Measurements from ENCODE around the gene MAP1A.

Gene MAP1A

GRCh38 chr15:43541785-43542184 lies 24.4 kb downstream of the MAP1A start:
- in situ Hi-C loops (cut with HindIII; ENCODE audit: low sequenced_read_pairs), result no loop called here

GRCh38 chr15:43544266-43544665 lies 26.9 kb downstream of the MAP1A start:
- no peak for DNase-seq (ENCODE audit: low read depth, low spot score)
- no peak overlapping the region for H3K4me3 ChIP-seq (ENCODE audit: low read depth, low read length)
- no peak for TF ChIP-seq CTCF (IDR thresholded peaks at IDR 0.05; ENCODE audit: low read depth, low read length)
- in situ Hi-C loops (cut with HindIII; ENCODE audit: low sequenced_read_pairs), result no loop called here

More at GRCh38 chr15:43541785-43542184, 24.4 kb downstream of the MAP1A start:
- no peak for TF ChIP-seq CTCF (IDR thresholded peaks at IDR 0.05; ENCODE audit: low read depth, low read length)
- no peak overlapping the region for H3K4me3 ChIP-seq (ENCODE audit: low read depth, low read length)
- DNase-seq (ENCODE audit: low read depth, low spot score), result no peak

- no peak for TF ChIP-seq CTCF (IDR thresholded peaks at IDR 0.05; ENCODE audit: low read depth, low read length)
- in situ Hi-C loops (cut with HindIII; ENCODE audit: low sequenced_read_pairs), result no loop called here
- H3K4me3 ChIP-seq (ENCODE audit: low read depth, low read length), result no peak overlapping the region
- no peak for DNase-seq (ENCODE audit: low read depth, low spot score)
Observed at GRCh38 chr15:43545426-43545825, 28.0 kb downstream of the MAP1A start.

GRCh38 chr15:43547539-43547938 lies 30.1 kb downstream of the MAP1A start:
- no peak overlapping the region for H3K4me3 ChIP-seq (ENCODE audit: low read depth, low read length)
- DNase-seq (ENCODE audit: low read depth, low spot score), result no peak
- in situ Hi-C loops (cut with HindIII; ENCODE audit: low sequenced_read_pairs), result no loop called here
- TF ChIP-seq CTCF (IDR thresholded peaks at IDR 0.05; ENCODE audit: low read depth, low read length), result no peak

GRCh38 chr15:43550527-43551363 lies 33.3 kb downstream of the MAP1A start:
- in situ Hi-C loops (cut with HindIII; ENCODE audit: low sequenced_read_pairs), result no loop called here
- TF ChIP-seq CTCF (IDR thresholded peaks at IDR 0.05; ENCODE audit: low read depth, low read length), result no peak
- DNase-seq (ENCODE audit: low read depth, low spot score), result peak; percentile 31
- no peak overlapping the region for H3K4me3 ChIP-seq (ENCODE audit: low read depth, low read length)

- DNase-seq (ENCODE audit: low read depth, low spot score), result no peak
- no peak overlapping the region for H3K4me3 ChIP-seq (ENCODE audit: low read depth, low read length)
- TF ChIP-seq CTCF (IDR thresholded peaks at IDR 0.05; ENCODE audit: low read depth, low read length), result no peak
- in situ Hi-C loops (cut with HindIII; ENCODE audit: low sequenced_read_pairs), result no loop called here
Observed at GRCh38 chr15:43552256-43552655, 34.8 kb downstream of the MAP1A start.
